HEK293 (cell line): ENCODE results near the gene CCDC17.

Experiments used
- ZNF510 ChIP-seq: fragments of 450-650 bp; formaldehyde crosslinking; IDR thresholded peaks from 2 replicates; pipeline ENCODE4 v1.5.1; 2018; ENCODE audit warnings: mild to moderate bottlenecking, missing genetic modification characterization, missing biosample characterization; ENCODE audit not compliant: insufficient replicate concordance
- ZNF624 ChIP-seq: fragments of 450-650 bp; formaldehyde crosslinking; IDR thresholded peaks from 2 replicates; pipeline ENCODE4 v1.5.1; 2017; ENCODE audit warnings: missing biosample characterization, missing genetic modification characterization
- TF ChIP-seq, protein P1 (sequence below): fragments of 450-650 bp; formaldehyde crosslinking; IDR thresholded peaks from 2 replicates; pipeline ENCODE4 v1.5.1; 2016; ENCODE audit warnings: missing biosample characterization, missing genetic modification characterization

DNA sequence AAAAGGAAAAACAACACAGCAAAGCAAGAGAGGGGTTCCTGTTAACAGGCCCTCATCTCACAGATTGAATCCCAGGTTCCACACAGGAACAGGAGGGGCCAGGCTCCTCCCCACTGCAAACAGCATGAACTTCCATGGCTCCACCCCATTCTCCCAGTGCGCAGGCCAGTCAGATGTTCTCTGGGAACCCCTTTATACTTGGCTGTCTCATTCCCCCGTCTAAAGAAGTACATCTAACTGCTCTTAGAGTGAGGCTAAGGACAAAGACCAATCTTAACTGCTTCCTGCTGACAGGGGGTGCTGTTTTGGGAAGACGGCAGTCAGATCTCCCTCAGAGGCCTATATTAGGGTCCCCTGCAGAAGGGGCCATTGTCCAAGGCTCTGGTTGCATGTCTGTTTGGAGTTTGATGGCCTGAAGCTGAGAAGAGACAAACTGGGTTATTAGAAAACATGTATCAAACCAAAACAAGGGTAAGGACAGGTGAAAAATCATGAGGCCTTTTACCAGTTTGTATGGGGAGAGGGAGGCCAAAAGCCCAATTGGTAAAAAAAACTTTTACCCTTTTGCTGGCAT lies 50.5 kb downstream of the CCDC17 start:
- no peak for TF ChIP-seq ZNF624 (tag by site-specific recombination)
- no peak for TF ChIP-seq ZNF510
- TF ChIP-seq, protein P1, sequence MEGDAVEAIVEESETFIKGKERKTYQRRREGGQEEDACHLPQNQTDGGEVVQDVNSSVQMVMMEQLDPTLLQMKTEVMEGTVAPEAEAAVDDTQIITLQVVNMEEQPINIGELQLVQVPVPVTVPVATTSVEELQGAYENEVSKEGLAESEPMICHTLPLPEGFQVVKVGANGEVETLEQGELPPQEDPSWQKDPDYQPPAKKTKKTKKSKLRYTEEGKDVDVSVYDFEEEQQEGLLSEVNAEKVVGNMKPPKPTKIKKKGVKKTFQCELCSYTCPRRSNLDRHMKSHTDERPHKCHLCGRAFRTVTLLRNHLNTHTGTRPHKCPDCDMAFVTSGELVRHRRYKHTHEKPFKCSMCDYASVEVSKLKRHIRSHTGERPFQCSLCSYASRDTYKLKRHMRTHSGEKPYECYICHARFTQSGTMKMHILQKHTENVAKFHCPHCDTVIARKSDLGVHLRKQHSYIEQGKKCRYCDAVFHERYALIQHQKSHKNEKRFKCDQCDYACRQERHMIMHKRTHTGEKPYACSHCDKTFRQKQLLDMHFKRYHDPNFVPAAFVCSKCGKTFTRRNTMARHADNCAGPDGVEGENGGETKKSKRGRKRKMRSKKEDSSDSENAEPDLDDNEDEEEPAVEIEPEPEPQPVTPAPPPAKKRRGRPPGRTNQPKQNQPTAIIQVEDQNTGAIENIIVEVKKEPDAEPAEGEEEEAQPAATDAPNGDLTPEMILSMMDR (tag by site-specific recombination): no peak
